Osteocyte (in vitro differentiated cells): ENCODE results near the gene DOCK3. TPM values are rescaled to one million over a fixed set of nuclear protein-coding genes. Genes with fewer than 3 reads are reported as not detected.

Source experiments
- DNase-seq: peaks from one replicate; pipeline ENCODE4 v3.0.0; 2021; ENCODE audit warnings: mixed read lengths; ENCODE audit not compliant: unreplicated experiment; ENCODE audit errors: extremely low spot score
- H3K27ac Mint-ChIP-seq: one replicate; pipeline ENCODE4 v1.8.0; 2021; ENCODE audit warnings: mild to moderate bottlenecking, mixed read lengths; ENCODE audit not compliant: unreplicated experiment
- H3K27me3 Mint-ChIP-seq: one replicate; pipeline ENCODE4 v1.8.0; 2021; ENCODE audit warnings: mixed read lengths; ENCODE audit not compliant: unreplicated experiment
- H3K36me3 Mint-ChIP-seq: one replicate; pipeline ENCODE4 v1.8.0; 2021; ENCODE audit warnings: mixed read lengths; ENCODE audit not compliant: unreplicated experiment
- H3K4me1 Mint-ChIP-seq: one replicate; pipeline ENCODE4 v1.8.0; 2021; ENCODE audit warnings: mixed read lengths; ENCODE audit not compliant: unreplicated experiment
- H3K4me3 Mint-ChIP-seq: one replicate; pipeline ENCODE4 v1.8.0; 2021; ENCODE audit warnings: mild to moderate bottlenecking, moderate library complexity, mixed read lengths; ENCODE audit not compliant: unreplicated experiment
- H3K9me3 Mint-ChIP-seq: one replicate; pipeline ENCODE4 v1.8.0; 2021; ENCODE audit warnings: mixed read lengths; ENCODE audit not compliant: unreplicated experiment
- total RNA-seq: library from RNA; stranded (reverse); gene quantifications from 2 replicates; pipeline ENCODE4 v1.2.1, GENCODE V29; 2021
- TF ChIP-seq, protein P1 (sequence below): fragments of 200-600 bp; sonication (generic); IDR thresholded peaks from 2 replicates; pipeline ENCODE4 v1.5.0; 2021; ENCODE audit warnings: antibody characterized with exemption, mild to moderate bottlenecking, moderate library complexity

DOCK3 gene
- total RNA-seq, 1 donor from 2014 or later: 0.24 TPM

DNA sequence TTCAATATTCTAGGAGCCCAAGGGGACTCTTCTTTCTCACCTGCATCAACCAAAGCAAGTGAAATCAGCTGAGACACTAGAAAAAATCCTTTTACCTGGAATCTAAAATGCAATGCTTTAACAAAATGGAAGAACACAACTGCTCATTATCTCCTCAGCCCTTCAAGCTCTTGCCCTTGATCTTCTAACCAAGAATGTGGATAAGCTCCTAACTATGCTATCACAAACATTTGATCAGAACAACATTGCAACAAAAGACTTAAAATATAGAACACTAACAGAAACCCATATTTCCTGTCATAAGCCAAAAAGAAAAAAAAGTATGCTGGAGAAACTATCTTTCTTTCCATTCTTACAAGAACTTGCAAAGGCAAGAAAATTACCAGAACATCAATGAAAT, 728.9 kb downstream of the DOCK3 start:
- Mint-ChIP-seq H3K27me3 (no peaks in the 10 kb centered on the region), H3K4me1 (no peaks in the 10 kb centered on the region), H3K9me3 (no peaks in the 10 kb centered on the region), H3K36me3 (peaks cover 18% of the 10 kb centered on the region), H3K4me3 (no peak overlapping the region), H3K27ac (no peak overlapping the region)
- TF ChIP-seq, protein P1, sequence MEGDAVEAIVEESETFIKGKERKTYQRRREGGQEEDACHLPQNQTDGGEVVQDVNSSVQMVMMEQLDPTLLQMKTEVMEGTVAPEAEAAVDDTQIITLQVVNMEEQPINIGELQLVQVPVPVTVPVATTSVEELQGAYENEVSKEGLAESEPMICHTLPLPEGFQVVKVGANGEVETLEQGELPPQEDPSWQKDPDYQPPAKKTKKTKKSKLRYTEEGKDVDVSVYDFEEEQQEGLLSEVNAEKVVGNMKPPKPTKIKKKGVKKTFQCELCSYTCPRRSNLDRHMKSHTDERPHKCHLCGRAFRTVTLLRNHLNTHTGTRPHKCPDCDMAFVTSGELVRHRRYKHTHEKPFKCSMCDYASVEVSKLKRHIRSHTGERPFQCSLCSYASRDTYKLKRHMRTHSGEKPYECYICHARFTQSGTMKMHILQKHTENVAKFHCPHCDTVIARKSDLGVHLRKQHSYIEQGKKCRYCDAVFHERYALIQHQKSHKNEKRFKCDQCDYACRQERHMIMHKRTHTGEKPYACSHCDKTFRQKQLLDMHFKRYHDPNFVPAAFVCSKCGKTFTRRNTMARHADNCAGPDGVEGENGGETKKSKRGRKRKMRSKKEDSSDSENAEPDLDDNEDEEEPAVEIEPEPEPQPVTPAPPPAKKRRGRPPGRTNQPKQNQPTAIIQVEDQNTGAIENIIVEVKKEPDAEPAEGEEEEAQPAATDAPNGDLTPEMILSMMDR: no peak
- no peak for DNase-seq

DNA sequence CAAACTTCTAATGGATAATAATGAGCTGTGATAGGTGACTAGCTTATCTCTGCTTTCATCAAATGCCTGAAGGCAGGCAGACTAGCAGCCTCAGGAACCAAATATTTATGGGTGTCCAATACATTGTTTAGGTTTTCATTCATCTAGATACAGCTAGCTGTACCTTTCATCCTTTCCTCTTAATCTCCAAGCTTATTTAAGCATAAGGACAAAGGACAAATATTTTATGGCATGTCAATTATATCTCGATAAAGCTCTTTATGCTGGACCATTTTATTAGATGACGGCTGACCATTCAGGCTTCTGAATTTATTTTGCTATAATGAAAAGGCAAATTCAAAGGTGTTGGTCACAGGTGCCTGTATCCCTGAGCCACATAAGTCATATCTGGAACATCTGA, 733.3 kb downstream of the DOCK3 start:
- Mint-ChIP-seq H3K9me3 (no peaks in the 10 kb centered on the region), H3K27ac (no peak overlapping the region), H3K4me3 (no peak overlapping the region), H3K4me1 (no peaks in the 10 kb centered on the region), H3K27me3 (no peaks in the 10 kb centered on the region), H3K36me3 (peaks cover 25% of the 10 kb centered on the region)
- TF ChIP-seq, protein P1: no peak
- no peak for DNase-seq

DNA sequence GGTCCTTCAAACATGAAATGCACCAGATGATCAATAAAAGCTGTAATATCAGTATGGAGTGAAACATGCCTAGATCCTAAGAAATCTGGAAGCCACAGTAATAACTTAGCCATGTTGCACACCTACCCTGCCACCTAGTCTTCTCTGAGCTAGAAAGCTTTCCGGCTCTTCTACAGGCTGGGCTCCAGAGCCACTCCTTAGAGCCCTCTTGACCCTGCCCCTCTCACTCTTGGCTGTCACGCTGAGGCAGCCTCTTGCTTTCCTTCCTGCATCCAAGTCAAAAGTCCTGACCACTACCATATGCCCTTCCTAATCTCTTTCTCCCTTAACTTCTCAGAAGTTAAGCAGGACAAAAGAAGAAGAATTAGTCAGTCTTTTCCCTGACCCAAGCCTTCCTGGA, 734.1 kb downstream of the DOCK3 start:
- H3K36me3 Mint-ChIP-seq: peaks cover 24% of the 10 kb centered on the region
- no peaks in the 10 kb centered on the region for H3K9me3 Mint-ChIP-seq
- H3K27ac Mint-ChIP-seq: no peak overlapping the region
- no peak for DNase-seq
- TF ChIP-seq, protein P1: no peak
- H3K4me3 Mint-ChIP-seq: no peak overlapping the region
- H3K27me3 Mint-ChIP-seq: no peaks in the 10 kb centered on the region
- H3K4me1 Mint-ChIP-seq: no peaks in the 10 kb centered on the region

DNA sequence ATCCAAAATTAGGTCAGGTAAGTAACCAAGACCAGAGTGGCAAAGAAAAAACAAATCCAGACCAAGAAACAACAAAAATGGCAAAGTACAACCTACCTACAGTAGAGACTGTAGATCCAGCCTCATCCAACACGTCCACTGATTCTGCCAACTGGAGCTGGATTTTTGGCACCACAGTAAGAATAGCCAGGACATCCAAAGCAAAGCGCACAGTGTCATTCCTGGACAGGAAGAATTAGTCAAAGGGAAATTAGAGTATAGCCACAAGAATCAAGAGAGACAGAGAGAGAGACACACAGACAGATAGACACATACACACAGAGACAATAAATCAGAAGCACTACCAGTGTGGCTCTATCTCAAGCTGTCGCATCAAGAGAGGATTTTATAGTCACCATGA, 747.5 kb downstream of the DOCK3 start:
- H3K27ac Mint-ChIP-seq: no peak overlapping the region
- H3K36me3 Mint-ChIP-seq: peaks cover 25% of the 10 kb centered on the region
- H3K4me3 Mint-ChIP-seq: no peak overlapping the region
- TF ChIP-seq, protein P1: no peak
- no peak for DNase-seq
- H3K9me3 Mint-ChIP-seq: no peaks in the 10 kb centered on the region
- no peaks in the 10 kb centered on the region for H3K4me1 Mint-ChIP-seq
- no peaks in the 10 kb centered on the region for H3K27me3 Mint-ChIP-seq

DNA sequence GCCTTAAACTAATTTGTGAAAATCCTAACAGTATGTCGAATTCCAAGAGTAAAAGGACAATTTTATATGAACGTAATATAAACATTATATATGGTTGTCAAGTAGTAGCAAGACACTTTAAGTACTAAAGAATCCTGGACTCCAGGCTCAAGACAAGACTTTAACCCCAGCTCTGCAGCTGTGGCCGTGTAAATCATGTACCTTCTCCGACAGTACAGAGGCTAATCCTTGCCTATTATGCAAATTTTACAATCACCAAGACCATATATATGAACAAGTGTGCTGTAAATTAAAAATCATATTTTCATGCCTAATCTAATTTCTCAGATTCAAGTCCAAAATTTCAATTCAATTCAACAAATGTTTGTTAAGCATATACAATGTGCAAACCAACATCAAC, 752.2 kb downstream of the DOCK3 start:
- TF ChIP-seq, protein P1: no peak
- no peaks in the 10 kb centered on the region for H3K27me3 Mint-ChIP-seq

More for the DNA sequence above, 752.2 kb downstream of the DOCK3 start:
- Mint-ChIP-seq H3K9me3 (no peaks in the 10 kb centered on the region), H3K4me1 (peaks cover 2% of the 10 kb centered on the region), H3K4me3 (no peak overlapping the region), H3K36me3 (peaks cover 21% of the 10 kb centered on the region), H3K27ac (no peak overlapping the region)
- DNase-seq: no peak
